HepG2 (cell line): Measurements from ENCODE around the gene SS18L1. TPM values are rescaled to one million over a fixed set of nuclear protein-coding genes. Genes with fewer than 3 reads are reported as not detected.

Source experiments
- CAMTA2 ChIP-seq: sonication (generic); formaldehyde crosslinking; IDR thresholded peaks from 2 replicates; pipeline ENCODE4 v1.4.0; 2020; ENCODE audit warnings: mild to moderate bottlenecking, missing genetic modification reagents, borderline replicate concordance
- CREM ChIP-seq, 2 experiments: sonication (generic) in 1 of 2; formaldehyde crosslinking in 1 of 2; IDR thresholded peaks; 2 replicates each; pipeline versions ENCODE4 v1.4.0 to v1.6.1; 2016 to 2020; ENCODE audit warnings: antibody characterized with exemption in 1 of 2, mild to moderate bottlenecking in 1 of 2, missing genetic modification reagents in 1 of 2
- E2F5 ChIP-seq: sonication (generic); formaldehyde crosslinking; conservative IDR thresholded peaks from 2 replicates; pipeline ENCODE4 v1.4.0; 2020; ENCODE audit warnings: missing genetic modification reagents
- HCFC1 ChIP-seq: fragments of 150-350 bp; IDR thresholded peaks from 2 replicates; pipeline ENCODE4 v1.6.1; 2014; ENCODE audit warnings: low read depth, low read length
- IKZF1 ChIP-seq: fragments of 450-650 bp; IDR thresholded peaks from 2 replicates; pipeline ENCODE4 v1.7.1; 2016
- KAT2B ChIP-seq: fragments of 150-350 bp; IDR thresholded peaks from 2 replicates; pipeline ENCODE4 v1.6.1; 2014; ENCODE audit warnings: low read depth, low read length, borderline replicate concordance
- MTERF4 ChIP-seq: sonication (generic); formaldehyde crosslinking; IDR thresholded peaks from 2 replicates; pipeline ENCODE4 v1.8.0; 2023; ENCODE audit warnings: mild to moderate bottlenecking, missing genetic modification reagents
- MXD3 ChIP-seq: IDR thresholded peaks from 2 replicates; pipeline ENCODE4 v1.6.1; 2016; ENCODE audit warnings: mild to moderate bottlenecking, missing biosample characterization, missing genetic modification reagents
- NR2F2 ChIP-seq: IDR thresholded peaks from 2 replicates; pipeline ENCODE4 v1.6.1; 2012; ENCODE audit warnings: low read depth, inconsistent platforms, borderline replicate concordance
- PRMT3 ChIP-seq: sonication (generic); formaldehyde crosslinking; IDR thresholded peaks from 2 replicates; pipeline ENCODE4 v1.8.1; 2022; ENCODE audit warnings: low read depth, mild to moderate bottlenecking, moderate library complexity, missing genetic modification reagents, borderline replicate concordance
- TCF7 ChIP-seq: sonication (generic); IDR thresholded peaks from 2 replicates; pipeline ENCODE4 v1.6.1; 2016; ENCODE audit warnings: antibody characterized with exemption, low read depth
- ZBTB21 ChIP-seq: sonication (generic); formaldehyde crosslinking; IDR thresholded peaks from 2 replicates; pipeline ENCODE4 v1.4.0; 2020; ENCODE audit warnings: missing genetic modification reagents
- ZBTB44 ChIP-seq: sonication (generic); formaldehyde crosslinking; IDR thresholded peaks from 2 replicates; pipeline ENCODE4 v1.4.0; 2020; ENCODE audit warnings: missing genetic modification reagents
- ZNF564 ChIP-seq: sonication (generic); formaldehyde crosslinking; IDR thresholded peaks from 2 replicates; pipeline ENCODE4 v1.8.1; 2023; ENCODE audit warnings: mild to moderate bottlenecking, missing genetic modification reagents
- ZNF574 ChIP-seq: sonication (generic); formaldehyde crosslinking; IDR thresholded peaks from 2 replicates; pipeline ENCODE4 v1.4.0; 2020; ENCODE audit warnings: missing genetic modification reagents
- ZNF687 ChIP-seq: sonication (generic); formaldehyde crosslinking; IDR thresholded peaks from 2 replicates; pipeline ENCODE4 v1.5.1; 2020; ENCODE audit warnings: mild to moderate bottlenecking, missing genetic modification reagents, moderate library complexity
- ZNF75D ChIP-seq: sonication (generic); formaldehyde crosslinking; IDR thresholded peaks from 2 replicates; pipeline ENCODE4 v1.8.1; 2023; ENCODE audit warnings: missing genetic modification reagents, mild to moderate bottlenecking, borderline replicate concordance
- polyA plus RNA-seq, 8 experiments: library from polyadenylated mRNA; depleted of rRNA in 3 of 8; stranded (reverse) in 7 of 8; unstranded in 1 of 8; fragments of >200 nt; fragmentation: Illumina TruSeq in 4 of 8; extraction: Trizol in 4 of 8; gene quantifications; 2 replicates each; pipeline versions ENCODE4 v1.2.1 to v1.2.3, GENCODE V29; 2011 to 2016; ENCODE audit warnings: low read depth in 4 of 8, missing spikeins in 1 of 8, mixed read lengths in 1 of 8; ENCODE audit not compliant: insufficient read depth in 1 of 8
- total RNA-seq, 5 experiments: library from RNA; depleted of rRNA; stranded (reverse); fragments of >200 nt; fragmentation: Illumina TruSeq; extraction: Trizol; gene quantifications; 2 replicates each; pipeline ENCODE4 v1.2.3, GENCODE V29; 2016; ENCODE audit warnings: low read depth in 1 of 5

The SS18L1 gene
- total and polyA plus RNA-seq, 2 of the 13 experiments (the other 11 are each of a cell fraction or from before 2014, with no cell fraction given) = 17.8 to 27.6 TPM

- TF ChIP-seq ZNF574 (CRISPR knock-in tag) = peak; percentile 87
- no peak for TF ChIP-seq CREM (IDR thresholded peaks at IDR 0.05)
- TF ChIP-seq CREM (CRISPR knock-in tag; IDR thresholded peaks at IDR 0.05) = no peak
- TF ChIP-seq TCF7 = no peak
- 0 out of 2 replicates have a peak, but pooled peaks have one; percentile 63 for TF ChIP-seq PRMT3 (CRISPR knock-in tag)
- TF ChIP-seq E2F5 (CRISPR knock-in tag) = peak; percentile 63
- TF ChIP-seq ZNF687 (CRISPR knock-in tag) = peak; percentile 82
- TF ChIP-seq KAT2B = no peak
- no peak; the same call in 1 of the 2 replicates for TF ChIP-seq NR2F2
- TF ChIP-seq ZNF564 (CRISPR knock-in tag) = peak; percentile 98
- peak; percentile 83 for TF ChIP-seq ZBTB44 (CRISPR knock-in tag)
- TF ChIP-seq MXD3 (CRISPR knock-in tag) = peak; percentile 86
- 0 out of 2 replicates have a peak, but pooled peaks have one; percentile 1 for TF ChIP-seq CAMTA2 (CRISPR knock-in tag)
- peak; percentile 34; the same call in 1 of the 2 replicates for TF ChIP-seq MTERF4 (CRISPR knock-in tag)
- no peak for TF ChIP-seq IKZF1
- 0 out of 2 replicates have a peak, but pooled peaks have one; percentile 28 for TF ChIP-seq HCFC1
- TF ChIP-seq ZNF75D = no peak
- TF ChIP-seq ZBTB21 = 0 out of 2 replicates have a peak, but pooled peaks have one; percentile 28
Observed at GRCh38 chr20:62143081-62143956, at the start of gene SS18L1, which contains the start of gene PSMA7 (continued).
